Mesenchymal stem cell (in vitro differentiated cells and primary cell): ENCODE results near the gene DCANP1.
A peak's percentile ranks its signal among the peaks of the same experiment; 100 is the strongest.

Experiments used
- DNase-seq: peaks from one replicate; pipeline ENCODE4 v3.0.0-alpha.2; 2013
- H2AFZ ChIP-seq: one replicate; pipeline ENCODE4 v1.6.1; 2013; ENCODE audit warnings: low read depth, mild to moderate bottlenecking, control low read depth, inconsistent platforms, low read length, moderate library complexity
- H2AK5ac ChIP-seq: 2 replicates; pipeline ENCODE4 v1.6.1; 2013; ENCODE audit warnings: low read length, moderate library complexity, mild to moderate bottlenecking, inconsistent platforms; ENCODE audit not compliant: severe bottlenecking
- H2BK120ac ChIP-seq: one replicate; pipeline ENCODE4 v1.6.1; 2013; ENCODE audit warnings: low read depth, mild to moderate bottlenecking, inconsistent platforms, low read length, moderate library complexity
- H2BK12ac ChIP-seq, 2 experiments: one replicate each; pipeline ENCODE4 v1.6.1; 2013; ENCODE audit warnings: inconsistent platforms in 2 of 2, low read length in 2 of 2, mild to moderate bottlenecking in 2 of 2, moderate library complexity in 2 of 2, control low read depth in 1 of 2
- H2BK15ac ChIP-seq: one replicate; pipeline ENCODE4 v1.6.1; 2013; ENCODE audit warnings: mild to moderate bottlenecking, low read depth, inconsistent platforms; ENCODE audit not compliant: poor library complexity, severe bottlenecking
- H2BK5ac ChIP-seq: 2 replicates; pipeline ENCODE4 v1.6.1; 2013; ENCODE audit warnings: low read depth, mild to moderate bottlenecking, low read length, control low read depth, inconsistent platforms; ENCODE audit not compliant: poor library complexity, severe bottlenecking
- H3K14ac ChIP-seq, 2 experiments: one replicate each; pipeline ENCODE4 v1.6.1; 2013; ENCODE audit warnings: inconsistent platforms in 2 of 2, low read length in 2 of 2, control low read depth in 1 of 2, mild to moderate bottlenecking in 1 of 2, moderate library complexity in 1 of 2
- H3K18ac ChIP-seq, 2 experiments: one replicate each; pipeline ENCODE4 v1.6.1; 2013; ENCODE audit warnings: inconsistent platforms in 2 of 2, low read length in 2 of 2, control low read depth in 1 of 2, low read depth in 1 of 2, mild to moderate bottlenecking in 1 of 2
- H3K23ac ChIP-seq, 2 experiments: one replicate each; pipeline ENCODE4 v1.6.1; 2013; ENCODE audit warnings: inconsistent platforms in 2 of 2, low read length in 2 of 2, mild to moderate bottlenecking in 2 of 2, moderate library complexity in 2 of 2, control low read depth in 1 of 2
- H3K27ac ChIP-seq: 2 replicates; pipeline ENCODE4 v1.5.1; 2013; ENCODE audit warnings: mild to moderate bottlenecking, moderate library complexity, low read length, control low read depth, inconsistent platforms; ENCODE audit not compliant: poor library complexity, severe bottlenecking
- H3K27me3 ChIP-seq, 2 experiments: 2 replicates each; pipeline versions ENCODE4 v1.6.1 to v1.7.0; 2013; ENCODE audit warnings: low read length in 2 of 2, mild to moderate bottlenecking in 2 of 2, moderate library complexity in 2 of 2, control low read depth in 1 of 2, inconsistent platforms in 1 of 2; ENCODE audit not compliant: control insufficient read depth in 1 of 2, insufficient read depth in 1 of 2
- H3K36me3 ChIP-seq, 2 experiments: 2 replicates each; pipeline versions ENCODE4 v1.6.1 to v1.7.0; 2013; ENCODE audit warnings: low read length in 2 of 2, control low read depth in 1 of 2, inconsistent platforms in 1 of 2, low read depth in 1 of 2, mild to moderate bottlenecking in 1 of 2; ENCODE audit not compliant: insufficient read depth in 2 of 2, control insufficient read depth in 1 of 2
- H3K4ac ChIP-seq, 2 experiments: one replicate each; pipeline ENCODE4 v1.6.1; 2013; ENCODE audit warnings: inconsistent platforms in 2 of 2, low read length in 2 of 2, mild to moderate bottlenecking in 2 of 2, moderate library complexity in 2 of 2, control low read depth in 1 of 2, low read depth in 1 of 2
- H3K4me1 ChIP-seq: 2 replicates; pipeline ENCODE4 v1.6.1; 2013; ENCODE audit warnings: low read depth, low read length, control low read depth; ENCODE audit not compliant: control insufficient read depth, insufficient read depth
- H3K4me2 ChIP-seq: 2 replicates; pipeline ENCODE4 v1.6.1; 2013; ENCODE audit warnings: low read length, mild to moderate bottlenecking, inconsistent platforms; ENCODE audit not compliant: poor library complexity, severe bottlenecking
- H3K4me3 ChIP-seq, 2 experiments: 2 replicates each; pipeline versions ENCODE4 v1.5.1 to v1.7.0; 2013; ENCODE audit warnings: low read length in 2 of 2, mild to moderate bottlenecking in 2 of 2, control low read depth in 1 of 2, low read depth in 1 of 2; ENCODE audit not compliant: insufficient read depth in 1 of 2
- H3K79me1 ChIP-seq: replicated peaks from 2 replicates; pipeline ENCODE4 v1.6.1; 2013; ENCODE audit warnings: mild to moderate bottlenecking, control low read depth, low read length, inconsistent platforms; ENCODE audit not compliant: poor library complexity, severe bottlenecking
- H3K9ac ChIP-seq: 2 replicates; pipeline ENCODE4 v1.7.0; 2013; ENCODE audit warnings: mild to moderate bottlenecking, low read length, moderate library complexity
- H3K9me3 ChIP-seq: 2 replicates; pipeline ENCODE4 v1.7.0; 2013; ENCODE audit warnings: mild to moderate bottlenecking, low read length; ENCODE audit not compliant: control insufficient read depth
- H4K8ac ChIP-seq: one replicate; pipeline ENCODE4 v1.6.1; 2013; ENCODE audit warnings: inconsistent platforms, mild to moderate bottlenecking, low read length, moderate library complexity
- H4K91ac ChIP-seq: one replicate; pipeline ENCODE4 v1.6.1; 2013; ENCODE audit warnings: mild to moderate bottlenecking, low read length, inconsistent platforms
- WGBS: methylation state at CpG from one replicate; pipeline ENCODE4 v1.1.7; 2013; ENCODE audit warnings: mixed read lengths; 5-methylcytosine and 5-hydroxymethylcytosine counted together

Gene DCANP1

DNA sequence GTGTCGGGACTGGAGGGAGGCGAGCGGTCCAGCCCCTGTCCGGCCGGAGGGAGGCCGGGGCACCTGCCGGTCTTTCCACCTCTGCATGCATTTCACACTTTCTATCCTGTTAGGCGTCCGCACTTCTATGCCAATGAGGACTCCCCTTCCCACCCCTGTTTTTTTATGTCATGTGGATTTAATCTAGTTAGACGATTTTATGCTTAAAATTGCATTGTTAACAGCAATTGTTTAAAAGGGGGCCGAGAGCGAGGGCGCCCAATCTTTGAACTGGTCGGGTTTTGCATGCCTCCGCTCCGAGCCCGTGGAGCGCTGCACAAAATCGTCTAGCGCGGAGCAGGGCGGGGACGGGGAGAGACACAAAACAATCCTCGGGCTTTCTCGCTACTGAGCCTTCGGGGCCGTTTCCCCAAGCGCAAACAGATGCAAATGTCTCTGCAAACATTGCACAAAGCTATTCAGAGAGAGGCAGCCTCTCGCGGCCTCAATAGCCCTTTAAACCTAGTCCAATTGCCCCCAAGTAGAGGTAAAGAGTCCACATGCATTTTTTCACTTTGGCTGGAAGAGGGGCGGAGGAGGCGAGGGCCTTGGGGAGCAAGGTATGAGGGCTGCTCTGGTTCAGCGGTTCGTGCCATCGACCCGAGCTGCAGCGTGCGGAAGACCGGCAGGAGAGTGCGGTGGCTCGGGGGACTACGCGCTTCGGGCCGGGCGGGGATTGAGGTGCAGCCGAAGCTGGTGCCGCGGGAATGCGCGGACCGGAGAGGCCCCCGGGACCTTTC is 42.5 kb upstream of the DCANP1 start:
- Histone ChIP-seq H3K4ac (no peak overlapping the region), H3K23ac (no peak overlapping the region), H2AFZ (no peak overlapping the region), H3K27ac (no peak overlapping the region), H3K4me1 (peaks cover 32% of the 10 kb centered on the region), H2BK12ac (no peak overlapping the region), H3K14ac (no peak overlapping the region), H2BK15ac (no peak overlapping the region), H3K27me3 (peaks cover 67 to 97% of the 10 kb centered on the region in 2 experiments), H2BK5ac (no peak overlapping the region), H3K4me2 (peak overlapping the region; percentile 98), H3K79me1 (no peaks in the 10 kb centered on the region), H3K18ac (no peak overlapping the region), H4K91ac (no peak overlapping the region), H3K36me3 (no peaks in the 10 kb centered on the region), H3K4me3 (peak overlapping the region; percentile 40 to 78), H2AK5ac (no peak overlapping the region), H3K9ac (peak overlapping the region; percentile 81), H2BK120ac (no peak overlapping the region), H4K8ac (no peak overlapping the region), H3K9me3 (no peaks in the 10 kb centered on the region)
- DNase-seq = no peak
- WGBS = 3% methylated on average over 42 of the region's 53 CpGs

DNA sequence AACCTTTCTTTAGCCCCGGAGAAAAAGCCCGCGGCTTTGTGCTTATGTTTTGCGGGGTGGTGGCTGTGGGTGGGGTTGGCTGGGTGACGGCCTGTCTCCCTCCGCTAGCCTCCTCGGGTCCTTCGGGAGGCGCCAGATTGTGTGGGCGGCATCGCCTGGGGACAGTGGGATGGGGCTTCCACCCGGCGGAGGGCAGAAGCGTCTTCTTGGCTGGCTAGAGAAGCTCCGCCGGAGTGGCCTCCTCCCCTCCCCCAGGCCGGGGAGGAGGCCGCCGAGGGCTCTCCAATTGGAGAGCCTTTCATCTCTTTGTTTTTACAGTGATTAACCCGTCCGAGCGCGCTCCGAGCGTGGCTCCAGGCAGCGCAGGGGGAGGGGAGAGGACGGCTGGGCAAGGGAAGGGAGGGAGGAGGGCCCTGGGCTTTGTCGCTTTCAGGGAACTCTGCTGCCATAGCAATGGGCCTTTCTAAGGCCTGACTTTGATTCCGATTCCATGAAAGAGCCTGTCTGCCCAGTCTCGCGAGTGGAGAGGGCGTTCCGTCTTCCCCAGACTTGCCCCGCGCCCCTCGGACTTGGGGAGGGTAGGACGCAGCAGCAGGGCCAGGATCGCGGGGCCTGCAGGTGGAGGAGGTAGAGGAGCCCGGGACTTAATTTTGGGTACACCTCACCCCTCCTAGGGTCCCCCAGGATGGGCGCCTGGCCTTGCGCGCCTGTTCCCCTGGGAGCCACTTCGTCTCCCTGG is 41.7 kb upstream of the DCANP1 start:
- H2BK15ac ChIP-seq = no peak overlapping the region
- H4K91ac ChIP-seq = no peak overlapping the region
- H2BK5ac ChIP-seq = no peak overlapping the region
- no peak overlapping the region for H2AFZ ChIP-seq
- H4K8ac ChIP-seq = no peak overlapping the region
- H3K9me3 ChIP-seq = no peaks in the 10 kb centered on the region
- H3K14ac ChIP-seq = no peak overlapping the region
- 1% methylated on average over 41 of the region's 44 CpGs for WGBS
- H3K79me1 ChIP-seq = no peaks in the 10 kb centered on the region
- H3K27me3 ChIP-seq = peaks cover 69 to 93% of the 10 kb centered on the region in 2 experiments
- no peak overlapping the region for H3K23ac ChIP-seq
- no peak overlapping the region for H2BK120ac ChIP-seq
- peak overlapping the region; percentile 98 for H3K4me2 ChIP-seq
- peak overlapping the region; percentile 40 to 78 for H3K4me3 ChIP-seq
- no peak overlapping the region for H2AK5ac ChIP-seq
- H3K4me1 ChIP-seq = peaks cover 32% of the 10 kb centered on the region
- H3K27ac ChIP-seq = no peak overlapping the region
- H3K9ac ChIP-seq = peak overlapping the region; percentile 81
- DNase-seq = peak; percentile 18
- no peak overlapping the region for H3K18ac ChIP-seq
- no peak overlapping the region for H2BK12ac ChIP-seq
- H3K36me3 ChIP-seq = no peaks in the 10 kb centered on the region
- no peak overlapping the region for H3K4ac ChIP-seq

DNA sequence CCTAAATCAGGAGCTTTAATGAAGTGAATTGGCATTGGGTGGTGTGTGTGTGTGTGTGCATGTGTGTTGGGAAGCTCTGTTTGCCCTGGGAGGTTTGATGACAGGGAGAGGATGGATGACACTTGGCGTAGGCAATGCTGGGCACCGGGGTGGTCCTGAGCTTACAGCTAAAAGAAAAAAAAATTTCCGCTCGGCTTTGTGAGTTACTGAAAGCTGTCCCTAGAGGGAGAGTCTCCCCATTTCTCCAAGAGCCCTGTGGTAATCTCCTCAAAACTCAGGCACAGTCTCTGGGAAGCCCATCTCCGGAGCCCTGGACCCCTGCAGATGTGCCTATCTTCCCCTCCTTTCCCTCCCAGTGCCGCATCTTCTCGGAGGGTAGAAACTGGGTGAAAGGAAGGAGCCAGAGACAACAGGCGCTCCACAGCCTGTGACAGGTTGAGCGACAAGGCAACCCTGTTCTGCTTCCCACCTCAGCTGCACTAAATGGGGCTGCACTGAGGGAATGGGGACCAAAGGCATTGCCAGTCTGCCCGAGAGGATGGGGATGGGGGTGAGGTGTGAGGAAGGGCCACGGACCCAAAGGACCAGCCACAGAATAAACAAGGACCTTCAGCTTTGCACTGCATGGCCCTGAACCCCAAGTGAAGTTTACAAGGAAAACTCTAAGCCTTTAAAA is 40.8 kb upstream of the DCANP1 start:
- Histone ChIP-seq H2AK5ac (no peak overlapping the region), H2BK120ac (no peak overlapping the region), H3K4me3 (peak overlapping the region in 1 of 2 experiments; percentile 78), H4K8ac (no peak overlapping the region), H3K36me3 (no peaks in the 10 kb centered on the region), H4K91ac (no peak overlapping the region), H2BK5ac (no peak overlapping the region), H3K27me3 (peaks cover 72 to 90% of the 10 kb centered on the region in 2 experiments), H3K9me3 (no peaks in the 10 kb centered on the region), H3K79me1 (no peaks in the 10 kb centered on the region), H3K4me1 (peaks cover 30% of the 10 kb centered on the region), H3K4ac (no peak overlapping the region), H3K18ac (no peak overlapping the region), H3K27ac (no peak overlapping the region), H2BK12ac (no peak overlapping the region), H2BK15ac (no peak overlapping the region), H3K9ac (peak overlapping the region; percentile 81), H3K23ac (no peak overlapping the region), H3K4me2 (no peak overlapping the region), H2AFZ (no peak overlapping the region), H3K14ac (no peak overlapping the region)
- DNase-seq = no peak
- 8% methylated on average over 9 of the region's 11 CpGs for WGBS

DNA sequence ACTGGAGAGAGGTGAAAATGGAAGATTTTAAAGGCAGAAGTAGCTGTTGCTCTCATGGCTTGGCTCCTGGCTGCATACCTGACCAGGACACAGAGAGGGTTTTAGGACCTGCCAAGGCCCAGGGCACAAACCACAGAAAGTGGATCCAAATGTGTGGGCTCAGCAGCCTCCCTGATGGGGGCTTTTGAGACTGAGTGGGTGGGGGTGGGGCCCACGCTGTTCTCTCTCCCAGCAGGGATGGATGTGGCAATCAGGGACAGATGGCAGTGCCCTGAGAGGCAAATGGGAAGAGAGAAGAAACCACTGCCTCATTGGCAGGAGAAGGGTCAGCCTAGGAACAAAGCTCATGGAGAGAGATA is 39.9 kb upstream of the DCANP1 start:
- peaks cover 30% of the 10 kb centered on the region for H3K4me1 ChIP-seq
- H2BK12ac ChIP-seq = no peak overlapping the region
- H4K8ac ChIP-seq = no peak overlapping the region
- H3K9me3 ChIP-seq = no peaks in the 10 kb centered on the region
- H3K79me1 ChIP-seq = no peaks in the 10 kb centered on the region
- H3K27ac ChIP-seq = no peak overlapping the region
- no peak overlapping the region for H3K4me2 ChIP-seq
- H3K18ac ChIP-seq = no peak overlapping the region
- peaks cover 72 to 90% of the 10 kb centered on the region in 2 experiments for H3K27me3 ChIP-seq
- 21% methylated on average over 1 of the region's 1 CpG for WGBS
- H2AFZ ChIP-seq = no peak overlapping the region
- H3K9ac ChIP-seq = no peak overlapping the region
- no peak overlapping the region for H3K23ac ChIP-seq
- DNase-seq = no peak
- H2BK120ac ChIP-seq = no peak overlapping the region
- no peak overlapping the region for H4K91ac ChIP-seq
- H2BK15ac ChIP-seq = no peak overlapping the region
- H3K4me3 ChIP-seq = no peak overlapping the region
- no peak overlapping the region for H2AK5ac ChIP-seq
- H3K14ac ChIP-seq = no peak overlapping the region
- H3K4ac ChIP-seq = no peak overlapping the region
- H2BK5ac ChIP-seq = no peak overlapping the region
- no peaks in the 10 kb centered on the region for H3K36me3 ChIP-seq
